ENCODE measurements around the gene GALNT5.

GALNT5 gene

DNA sequence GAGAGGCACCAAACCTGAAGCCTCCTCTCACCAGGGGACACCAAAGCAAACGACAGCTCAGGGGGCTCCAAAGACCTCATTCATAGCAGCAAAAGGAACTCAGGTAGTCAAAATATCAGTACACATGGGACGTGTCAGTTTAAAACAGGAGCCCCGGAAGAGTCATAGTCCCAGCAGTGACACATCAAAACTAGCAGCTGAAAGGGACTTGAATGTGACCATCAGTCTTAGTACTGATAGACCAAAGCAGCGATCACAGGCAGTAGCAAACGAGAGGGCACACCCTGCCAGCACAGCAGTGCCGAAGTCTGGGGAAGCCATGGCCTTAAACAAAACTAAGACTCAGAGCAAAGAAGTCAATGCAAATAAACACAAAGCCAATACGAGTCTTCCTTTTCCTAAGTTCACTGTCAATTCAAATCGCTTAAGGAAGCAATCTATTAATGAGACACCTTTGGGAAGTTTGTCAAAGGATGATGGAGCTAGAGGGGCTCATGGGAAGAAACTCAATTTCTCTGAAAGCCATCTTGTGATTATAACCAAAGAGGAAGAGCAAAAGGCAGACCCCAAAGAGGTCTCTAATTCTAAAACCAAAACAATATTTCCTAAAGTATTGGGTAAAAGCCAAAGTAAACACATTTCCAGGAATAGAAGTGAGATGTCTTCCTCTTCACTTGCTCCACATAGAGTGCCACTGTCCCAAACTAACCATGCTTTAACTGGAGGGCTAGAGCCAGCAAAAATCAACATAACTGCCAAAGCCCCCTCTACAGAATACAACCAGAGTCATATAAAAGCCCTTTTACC lies 1.2 kb downstream of the GALNT5 start:
- TF ChIP-seq, protein P1, sequence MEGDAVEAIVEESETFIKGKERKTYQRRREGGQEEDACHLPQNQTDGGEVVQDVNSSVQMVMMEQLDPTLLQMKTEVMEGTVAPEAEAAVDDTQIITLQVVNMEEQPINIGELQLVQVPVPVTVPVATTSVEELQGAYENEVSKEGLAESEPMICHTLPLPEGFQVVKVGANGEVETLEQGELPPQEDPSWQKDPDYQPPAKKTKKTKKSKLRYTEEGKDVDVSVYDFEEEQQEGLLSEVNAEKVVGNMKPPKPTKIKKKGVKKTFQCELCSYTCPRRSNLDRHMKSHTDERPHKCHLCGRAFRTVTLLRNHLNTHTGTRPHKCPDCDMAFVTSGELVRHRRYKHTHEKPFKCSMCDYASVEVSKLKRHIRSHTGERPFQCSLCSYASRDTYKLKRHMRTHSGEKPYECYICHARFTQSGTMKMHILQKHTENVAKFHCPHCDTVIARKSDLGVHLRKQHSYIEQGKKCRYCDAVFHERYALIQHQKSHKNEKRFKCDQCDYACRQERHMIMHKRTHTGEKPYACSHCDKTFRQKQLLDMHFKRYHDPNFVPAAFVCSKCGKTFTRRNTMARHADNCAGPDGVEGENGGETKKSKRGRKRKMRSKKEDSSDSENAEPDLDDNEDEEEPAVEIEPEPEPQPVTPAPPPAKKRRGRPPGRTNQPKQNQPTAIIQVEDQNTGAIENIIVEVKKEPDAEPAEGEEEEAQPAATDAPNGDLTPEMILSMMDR (conservative IDR thresholded peaks at IDR 0.05; ENCODE audit: low read depth, low read length): no peak
- no peak overlapping the region for H3K4me3 ChIP-seq (ENCODE audit: low read depth, low read length)
- DNase-seq (ENCODE audit: low read depth): no peak

DNA sequence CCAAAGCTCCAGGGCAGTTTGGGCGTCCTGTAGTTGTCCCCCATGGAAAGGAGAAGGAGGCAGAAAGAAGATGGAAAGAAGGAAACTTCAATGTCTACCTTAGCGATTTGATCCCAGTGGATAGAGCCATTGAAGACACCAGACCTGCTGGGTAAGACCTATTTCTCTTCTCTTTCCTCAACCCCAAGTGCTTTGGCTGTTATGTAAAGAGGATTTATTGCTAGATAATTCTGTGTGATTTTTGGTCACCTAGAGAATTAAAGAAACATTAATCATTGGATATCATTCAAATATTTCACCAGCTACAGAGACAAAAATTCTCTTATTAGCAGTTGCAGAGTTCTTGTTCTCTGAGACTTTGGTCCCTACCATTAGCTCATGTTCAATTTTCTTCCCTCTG lies 1.9 kb downstream of the GALNT5 start:
- no peak for DNase-seq (ENCODE audit: low read depth)
- H3K4me3 ChIP-seq (ENCODE audit: low read depth, low read length): no peak overlapping the region
- TF ChIP-seq, protein P1 (conservative IDR thresholded peaks at IDR 0.05; ENCODE audit: low read depth, low read length): no peak

DNA sequence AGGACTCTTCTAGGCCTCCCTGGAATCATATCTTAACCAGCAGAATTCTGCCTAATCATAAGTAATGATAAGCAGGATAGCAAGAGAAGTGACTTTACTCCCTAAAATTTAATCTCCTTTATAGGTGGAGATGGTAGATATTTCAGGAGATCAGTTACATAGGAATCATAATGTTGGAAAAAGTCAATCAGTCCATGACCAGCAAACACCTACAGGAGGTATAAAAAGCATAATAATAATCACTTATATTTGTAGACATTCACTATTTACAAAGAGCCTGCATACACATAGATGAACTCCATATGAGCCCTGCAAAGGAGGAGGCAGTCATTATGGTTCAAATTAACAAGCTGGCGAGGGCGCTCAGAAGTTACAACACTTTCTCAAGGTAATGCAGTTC lies 2.5 kb downstream of the GALNT5 start:
- TF ChIP-seq, protein P1 (conservative IDR thresholded peaks at IDR 0.05; ENCODE audit: low read depth, low read length): no peak
- no peak overlapping the region for H3K4me3 ChIP-seq (ENCODE audit: low read depth, low read length)
- no peak for DNase-seq (ENCODE audit: low read depth)

DNA sequence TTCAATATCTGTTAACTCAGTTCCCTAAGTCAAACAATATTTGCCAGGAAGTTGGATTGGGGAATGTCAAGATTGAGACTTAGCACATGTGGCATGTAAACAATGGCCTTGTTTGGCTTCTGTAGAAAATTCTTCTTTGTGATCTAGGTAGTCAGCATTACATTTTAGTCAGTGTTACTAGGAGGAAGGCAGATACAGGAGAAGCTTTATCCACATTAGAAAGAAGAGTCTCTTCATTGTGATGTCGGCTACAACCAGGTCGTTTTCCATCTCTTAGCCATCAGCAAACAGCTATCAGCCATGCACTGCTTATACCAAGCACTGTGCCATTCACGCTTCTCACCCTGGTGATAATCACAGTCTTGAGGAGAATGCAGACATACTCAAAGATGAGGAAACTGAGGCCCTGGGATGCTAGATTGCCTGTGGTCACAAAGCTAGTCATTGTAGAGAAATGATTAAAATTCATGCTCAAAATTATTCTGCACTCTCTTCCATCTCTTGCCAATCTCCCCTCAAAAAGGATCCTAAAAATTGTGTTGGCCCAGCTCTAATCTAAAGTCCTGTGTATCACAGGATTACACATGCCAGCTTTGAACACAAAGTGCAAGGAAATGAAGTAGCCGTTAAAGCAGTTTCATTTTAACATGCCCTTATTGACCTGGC lies 3.2 kb downstream of the GALNT5 start:
- DNase-seq (ENCODE audit: low read depth): no peak
- H3K4me3 ChIP-seq (ENCODE audit: low read depth, low read length): no peak overlapping the region
- TF ChIP-seq, protein P1 (conservative IDR thresholded peaks at IDR 0.05; ENCODE audit: low read depth, low read length): no peak

DNA sequence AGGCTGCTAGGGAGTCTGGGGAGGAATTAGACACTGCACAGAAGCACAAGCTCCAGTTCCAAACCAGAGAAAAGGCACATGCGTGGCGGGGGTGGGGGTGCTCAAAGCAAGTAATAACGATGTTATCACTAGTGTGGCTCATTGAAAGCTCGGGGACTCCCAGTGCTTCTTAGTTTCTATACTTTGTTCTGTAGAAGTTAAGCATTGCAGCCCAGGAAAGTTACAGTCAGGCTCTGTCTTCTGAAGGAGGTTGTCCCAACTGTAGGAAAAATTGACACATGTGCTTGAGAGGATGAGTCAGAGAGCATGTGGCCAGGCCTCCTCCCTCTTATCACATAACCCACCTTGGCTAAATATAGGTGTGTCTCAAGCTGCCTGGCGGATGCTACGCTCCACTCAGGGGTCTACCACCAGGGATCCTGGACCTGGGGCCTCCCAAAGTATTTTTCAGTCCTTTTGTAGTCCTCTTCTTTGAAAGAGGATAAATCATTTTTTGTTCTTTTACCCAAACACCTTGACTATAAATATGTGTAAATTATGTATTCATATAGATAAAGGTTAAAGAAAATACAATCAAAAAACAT lies 3.8 kb downstream of the GALNT5 start:
- TF ChIP-seq, protein P1 (conservative IDR thresholded peaks at IDR 0.05; ENCODE audit: low read depth, low read length): no peak
- no peak overlapping the region for H3K4me3 ChIP-seq (ENCODE audit: low read depth, low read length)
- peak; percentile 63 for DNase-seq (ENCODE audit: low read depth)

DNA sequence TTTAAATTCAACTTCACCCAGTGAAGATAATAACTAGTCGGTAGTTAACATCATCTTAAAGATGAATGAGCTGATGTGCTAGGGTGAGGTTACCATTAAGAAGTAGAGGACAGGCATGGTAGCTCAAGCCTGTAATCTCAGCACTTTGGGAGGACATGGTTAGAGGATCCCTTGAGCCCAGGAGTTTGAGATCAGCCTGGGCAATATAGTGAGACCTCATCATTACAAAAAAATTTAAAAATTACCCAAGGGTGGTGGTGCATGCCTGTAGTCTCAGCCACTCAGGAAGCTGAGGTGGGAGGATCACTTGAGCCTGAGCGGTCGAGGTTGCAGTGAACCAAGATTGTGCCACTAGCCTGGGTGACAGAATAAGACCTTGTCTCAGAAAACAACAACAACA lies 4.7 kb downstream of the GALNT5 start:
- H3K4me3 ChIP-seq (ENCODE audit: low read depth, low read length): no peak overlapping the region
- TF ChIP-seq, protein P1 (conservative IDR thresholded peaks at IDR 0.05; ENCODE audit: low read depth, low read length): no peak
- DNase-seq (ENCODE audit: low read depth): no peak
